ENCODE results near the gene ALOX5AP. TPM values are rescaled to one million over a fixed set of nuclear protein-coding genes. Genes with fewer than 3 reads are reported as not detected.

Gene ALOX5AP
- total RNA-seq, 1 experiment from 2014 or later = 1.5 TPM

- intact Hi-C loops (cut with micrococcal nuclease) = no loop called here
- ChIA-PET CTCF (interaction anchor here (1.3 kb wide), 1 partner anchor 99 kb away, joined by 4 read pairs; no protein-coding TSS in a partner anchor), POLR2A (interaction anchor here (1.6 kb wide), 1 partner anchor 18 kb away, joined by 4 read pairs; no protein-coding TSS in a partner anchor)
- Mint-ChIP-seq H3K27ac (ENCODE audit: low read depth, unreplicated experiment) (no peak overlapping the region), H3K9me3 (ENCODE audit: unreplicated experiment) (no peaks in the 10 kb centered on the region), H3K4me3 (ENCODE audit: unreplicated experiment) (no peak overlapping the region), H3K4me1 (ENCODE audit: insufficient read depth, unreplicated experiment) (no peaks in the 10 kb centered on the region), H3K36me3 (ENCODE audit: insufficient read depth, unreplicated experiment) (no peaks in the 10 kb centered on the region), H3K27me3 (ENCODE audit: insufficient read depth, unreplicated experiment) (peaks cover 5% of the 10 kb centered on the region)
- TF ChIP-seq CTCF (IDR thresholded peaks at IDR 0.05; ENCODE audit: unreplicated experiment) = no peak
- BruUV-seq (replicated peaks) = no TSS peak
- DNase-seq (ENCODE audit: unreplicated experiment) = no peak
Measured at GRCh38 chr13:30774214-30774730, 38.9 kb downstream of the ALOX5AP start.

GRCh38 chr13:30776661-30777060 lies 41.3 kb downstream of the ALOX5AP start:
- Mint-ChIP-seq H3K27ac (ENCODE audit: low read depth, unreplicated experiment) (no peak overlapping the region), H3K36me3 (ENCODE audit: insufficient read depth, unreplicated experiment) (no peaks in the 10 kb centered on the region), H3K4me3 (ENCODE audit: unreplicated experiment) (no peak overlapping the region), H3K27me3 (ENCODE audit: insufficient read depth, unreplicated experiment) (peaks cover 17% of the 10 kb centered on the region), H3K4me1 (ENCODE audit: insufficient read depth, unreplicated experiment) (no peaks in the 10 kb centered on the region), H3K9me3 (ENCODE audit: unreplicated experiment) (no peaks in the 10 kb centered on the region)
- no peak for TF ChIP-seq CTCF (IDR thresholded peaks at IDR 0.05; ENCODE audit: unreplicated experiment)
- no peak for DNase-seq (ENCODE audit: unreplicated experiment)
- ChIA-PET POLR2A (interaction anchor here (1.0 kb wide), 1 partner anchor 169 kb away, joined by 3 read pairs; no protein-coding TSS in a partner anchor), CTCF (no interaction called here)
- intact Hi-C loops (cut with micrococcal nuclease) = no loop called here
- BruUV-seq (replicated peaks) = no TSS peak

GRCh38 chr13:30779016-30779415 lies 43.7 kb downstream of the ALOX5AP start:
- Mint-ChIP-seq H3K9me3 (ENCODE audit: unreplicated experiment) (no peaks in the 10 kb centered on the region), H3K27ac (ENCODE audit: low read depth, unreplicated experiment) (no peak overlapping the region), H3K4me3 (ENCODE audit: unreplicated experiment) (no peak overlapping the region), H3K4me1 (ENCODE audit: insufficient read depth, unreplicated experiment) (no peaks in the 10 kb centered on the region), H3K36me3 (ENCODE audit: insufficient read depth, unreplicated experiment) (no peaks in the 10 kb centered on the region), H3K27me3 (ENCODE audit: insufficient read depth, unreplicated experiment) (peaks cover 17% of the 10 kb centered on the region)
- no TSS peak for BruUV-seq (replicated peaks)
- CTCF ChIA-PET = interaction anchor here (1.4 kb wide), 1 partner anchor 13 kb away, joined by 4 read pairs; no protein-coding TSS in a partner anchor
- intact Hi-C loops (cut with micrococcal nuclease) = no loop called here
- no peak for DNase-seq (ENCODE audit: unreplicated experiment)
- no peak for TF ChIP-seq CTCF (IDR thresholded peaks at IDR 0.05; ENCODE audit: unreplicated experiment)
- POLR2A ChIA-PET = no interaction called here

- Mint-ChIP-seq H3K4me1 (ENCODE audit: insufficient read depth, unreplicated experiment) (no peaks in the 10 kb centered on the region), H3K27me3 (ENCODE audit: insufficient read depth, unreplicated experiment) (peaks cover 17% of the 10 kb centered on the region), H3K9me3 (ENCODE audit: unreplicated experiment) (no peaks in the 10 kb centered on the region), H3K27ac (ENCODE audit: low read depth, unreplicated experiment) (no peak overlapping the region), H3K4me3 (ENCODE audit: unreplicated experiment) (no peak overlapping the region), H3K36me3 (ENCODE audit: insufficient read depth, unreplicated experiment) (no peaks in the 10 kb centered on the region)
- TF ChIP-seq CTCF (IDR thresholded peaks at IDR 0.05; ENCODE audit: unreplicated experiment) = no peak
- ChIA-PET POLR2A (no interaction called here), CTCF (interaction anchor here (1.4 kb wide), 1 partner anchor 13 kb away, joined by 4 read pairs; no protein-coding TSS in a partner anchor)
- intact Hi-C loops (cut with micrococcal nuclease) = no loop called here
- no peak for DNase-seq (ENCODE audit: unreplicated experiment)
- BruUV-seq (replicated peaks) = no TSS peak
Measured at GRCh38 chr13:30779608-30780007, 44.3 kb downstream of the ALOX5AP start.

Measured in MCF 10A (cell line).